ENCODE data around the gene RAB40B.

Gene RAB40B

DNA sequence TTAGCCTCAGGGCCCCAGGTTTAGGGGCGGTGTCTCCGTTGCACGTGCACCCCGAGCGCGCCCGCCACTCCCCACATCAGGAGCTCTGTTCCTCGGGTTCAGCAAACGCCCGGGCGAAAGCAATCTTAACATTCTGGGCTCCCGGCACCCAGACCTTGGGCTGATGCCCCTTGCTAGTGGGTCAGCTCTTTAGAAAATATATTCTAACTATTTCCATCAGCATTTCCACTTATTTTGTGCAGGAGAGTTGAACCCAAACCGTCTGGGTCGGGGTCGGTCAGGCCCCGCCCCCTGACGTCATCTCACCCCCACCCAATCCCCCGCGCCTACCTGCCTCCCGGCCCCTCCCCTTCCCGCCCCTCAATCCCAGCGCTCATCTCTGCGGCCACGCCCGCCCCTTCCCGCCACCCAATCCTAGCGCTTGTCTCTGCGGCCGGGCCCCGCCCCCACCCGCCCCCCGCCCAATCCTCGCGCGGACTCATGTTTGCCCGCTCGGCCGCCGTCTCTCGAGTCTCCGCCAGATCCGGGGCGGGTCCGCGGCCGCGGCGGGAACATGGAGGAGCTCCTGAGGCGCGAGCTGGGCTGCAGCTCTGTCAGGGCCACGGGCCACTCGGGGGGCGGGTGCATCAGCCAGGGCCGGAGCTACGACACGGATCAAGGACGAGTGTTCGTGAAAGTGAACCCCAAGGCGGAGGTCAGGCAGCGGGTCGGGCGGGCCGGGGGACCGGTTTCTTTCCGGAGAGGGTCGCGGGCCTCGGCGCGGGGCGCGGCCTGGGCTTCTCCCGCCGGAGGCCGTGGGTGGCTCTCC, 17.9 kb upstream of the RAB40B start, which contains the start of gene FN3KRP:
Gene FN3KRP, plus strand, starts transcription at position 504 of the 808 bp plus-strand sequence. Its CDS starts 50 bp downstream, at position 554.
- peak; percentile 96 for DNase-seq
- Histone ChIP-seq H3K27ac (ENCODE audit: low read length) (peak within 1 kb of the TSS; percentile 48; the same call in 1 of the 2 replicates), H3K4me3 (ENCODE audit: low read length) (peak within 1 kb of the TSS; percentile 95), H3K9me2 (replicated peaks; ENCODE audit: insufficient read depth, low read length) (no peaks in the 10 kb centered on the region), H3K9ac (ENCODE audit: low read length) (peak within 1 kb of the TSS; percentile 79), H3F3A (ENCODE audit: insufficient read depth, low read length) (no peaks in the 10 kb centered on the region; the same call in 1 of the 2 replicates), H3K4me1 (ENCODE audit: low read length) (peaks cover 6% of the 10 kb centered on the region), H4K20me1 (ENCODE audit: insufficient read depth, low read length) (no peaks in the 10 kb centered on the region), H3K9me3 (replicated peaks; ENCODE audit: insufficient read depth, low read length) (no peaks in the 10 kb centered on the region), H3K36me3 (replicated peaks; ENCODE audit: insufficient read depth, low read length) (peaks cover 4% of the 10 kb centered on the region), H3K4me2 (ENCODE audit: low read depth, low read length) (peak within 1 kb of the TSS; percentile 85), H3K27me3 (replicated peaks; ENCODE audit: insufficient read depth, low read length) (no peaks in the 10 kb centered on the region), H2AFZ (ENCODE audit: low read length) (peak within 1 kb of the TSS; percentile 95), H3K79me2 (ENCODE audit: low read length) (peaks cover 28% of the 10 kb centered on the region)
- no peak for TF ChIP-seq EZH2phosphoT487 (IDR thresholded peaks at IDR 0.05; ENCODE audit: low read length)
- no peak for TF ChIP-seq EZH2 (optimal IDR thresholded peaks at IDR 0.05; ENCODE audit: low read depth, low read length)
- TF ChIP-seq CTCF (IDR thresholded peaks at IDR 0.05; ENCODE audit: low read length): no peak

DNA sequence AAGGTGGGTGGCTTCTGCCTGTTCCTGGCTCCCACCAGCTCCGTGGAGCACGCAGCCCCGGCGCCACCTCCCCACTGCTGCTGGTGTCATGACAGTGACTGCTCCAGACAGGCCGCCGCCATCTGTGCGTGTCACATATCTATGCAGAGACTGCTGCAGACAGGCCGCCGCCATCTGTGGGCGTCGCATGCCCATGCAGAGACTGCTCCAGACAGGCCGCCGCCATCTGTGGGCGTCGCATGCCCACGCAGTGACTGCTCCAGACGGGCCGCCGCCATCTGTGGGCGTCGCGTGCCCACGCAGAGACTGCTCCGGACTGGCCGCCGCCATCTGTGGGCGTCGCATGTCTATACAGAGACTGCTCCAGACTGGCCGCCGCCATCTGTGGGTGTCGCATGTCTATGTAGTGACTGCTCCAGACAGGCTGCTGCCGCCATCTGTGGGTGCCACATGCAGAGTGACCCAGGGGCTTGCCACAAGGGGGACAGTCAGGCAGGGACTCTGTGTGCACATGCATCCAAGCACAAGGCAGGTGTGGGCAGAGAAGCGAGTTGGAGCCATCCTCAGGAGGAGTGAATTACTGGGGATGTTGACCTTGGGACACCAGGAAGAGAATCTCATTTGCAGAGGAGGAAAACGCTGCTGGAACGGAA, 14.7 kb upstream of the RAB40B start:
- H3K4me3 ChIP-seq (ENCODE audit: low read length): no peak overlapping the region
- H3K9me3 ChIP-seq (replicated peaks; ENCODE audit: insufficient read depth, low read length): no peaks in the 10 kb centered on the region
- no peaks in the 10 kb centered on the region for H3K9me2 ChIP-seq (replicated peaks; ENCODE audit: insufficient read depth, low read length)
- no peaks in the 10 kb centered on the region for H3K36me3 ChIP-seq (replicated peaks; ENCODE audit: insufficient read depth, low read length)
- H3K9ac ChIP-seq (ENCODE audit: low read length): no peak overlapping the region
- DNase-seq: no peak
- H3K79me2 ChIP-seq (ENCODE audit: low read length): peaks cover 17% of the 10 kb centered on the region
- H3K27ac ChIP-seq (ENCODE audit: low read length): no peak overlapping the region
- no peaks in the 10 kb centered on the region for H3K27me3 ChIP-seq (replicated peaks; ENCODE audit: insufficient read depth, low read length)
- H3K4me2 ChIP-seq (ENCODE audit: low read depth, low read length): no peak overlapping the region
- H4K20me1 ChIP-seq (ENCODE audit: insufficient read depth, low read length): no peaks in the 10 kb centered on the region
- no peak overlapping the region for H2AFZ ChIP-seq (ENCODE audit: low read length)
- peaks cover 3% of the 10 kb centered on the region for H3F3A ChIP-seq (ENCODE audit: insufficient read depth, low read length)
- TF ChIP-seq CTCF (IDR thresholded peaks at IDR 0.05; ENCODE audit: low read length) (no peak), EZH2phosphoT487 (IDR thresholded peaks at IDR 0.05; ENCODE audit: low read length) (no peak), EZH2 (optimal IDR thresholded peaks at IDR 0.05; ENCODE audit: low read depth, low read length) (no peak)
- peaks cover 6% of the 10 kb centered on the region for H3K4me1 ChIP-seq (ENCODE audit: low read length)

- H3K4me3 ChIP-seq (ENCODE audit: low read length): no peak overlapping the region
- TF ChIP-seq CTCF (IDR thresholded peaks at IDR 0.05; ENCODE audit: low read length): no peak
- no peak for TF ChIP-seq EZH2phosphoT487 (IDR thresholded peaks at IDR 0.05; ENCODE audit: low read length)
- no peak for TF ChIP-seq EZH2 (optimal IDR thresholded peaks at IDR 0.05; ENCODE audit: low read depth, low read length)
Measured at GRCh38 chr17:82710499-82711232, 12.2 kb upstream of the RAB40B start.

More at GRCh38 chr17:82710499-82711232, 12.2 kb upstream of the RAB40B start:
- Histone ChIP-seq H3K9me2 (replicated peaks; ENCODE audit: insufficient read depth, low read length) (no peaks in the 10 kb centered on the region), H3K79me2 (ENCODE audit: low read length) (no peaks in the 10 kb centered on the region), H3K27me3 (replicated peaks; ENCODE audit: insufficient read depth, low read length) (no peaks in the 10 kb centered on the region), H4K20me1 (ENCODE audit: insufficient read depth, low read length) (no peaks in the 10 kb centered on the region), H3K4me2 (ENCODE audit: low read depth, low read length) (no peak overlapping the region), H3K4me1 (ENCODE audit: low read length) (peaks cover 9% of the 10 kb centered on the region), H3K27ac (ENCODE audit: low read length) (no peak overlapping the region), H3F3A (ENCODE audit: insufficient read depth, low read length) (peaks cover 15% of the 10 kb centered on the region), H3K9me3 (replicated peaks; ENCODE audit: insufficient read depth, low read length) (no peaks in the 10 kb centered on the region), H2AFZ (ENCODE audit: low read length) (no peak overlapping the region), H3K36me3 (replicated peaks; ENCODE audit: insufficient read depth, low read length) (no peaks in the 10 kb centered on the region), H3K9ac (ENCODE audit: low read length) (no peak overlapping the region)
- no peak for DNase-seq
